Hepatocyte (in vitro differentiated cells): Measurements from ENCODE around the gene LBHD2.
A peak's percentile ranks its signal among the peaks of the same experiment; 100 is the strongest.

Source experiments
- CTCF ChIP-seq: fragments of 200-600 bp; sonication (generic); IDR thresholded peaks from 2 replicates; pipeline ENCODE4 v1.5.1; 2016; ENCODE audit warnings: antibody characterized with exemption, mild to moderate bottlenecking; ENCODE audit not compliant: poor library complexity
- EZH2 ChIP-seq: fragments of 200-600 bp; sonication (generic); IDR thresholded peaks from 2 replicates; pipeline ENCODE4 v1.6.1; 2016; ENCODE audit warnings: antibody characterized with exemption, mild to moderate bottlenecking, borderline replicate concordance
- EZH2phosphoT487 ChIP-seq: fragments of 200-600 bp; sonication (generic); IDR thresholded peaks from one replicate; pipeline ENCODE4 v1.6.1; 2018; ENCODE audit warnings: antibody characterized with exemption, mild to moderate bottlenecking, low read depth, moderate library complexity; ENCODE audit not compliant: unreplicated experiment, severe bottlenecking

GRCh38 chr14:103091041-103091882 is 7.3 kb downstream of the LBHD2 start:
- TF ChIP-seq CTCF (peak; percentile 54), EZH2 (no peak), EZH2phosphoT487 (no peak)
